GM11168 (cell line): ENCODE results near the gene PHF13.
"Not testable (repeated sequence)": the region's sequence is repeated elsewhere in the genome, so short reads cannot be mapped to it uniquely, and the experiment has no call there.

Experiments used
- in situ Hi-C: fragments of 300-500 bp; cut with MboI; formaldehyde crosslinking; loops from one replicate; pipeline ENCODE4 v1.12.0; 2022; ENCODE audit warnings: low sequenced_read_pairs; ENCODE audit not compliant: unreplicated experiment

The PHF13 gene

DNA sequence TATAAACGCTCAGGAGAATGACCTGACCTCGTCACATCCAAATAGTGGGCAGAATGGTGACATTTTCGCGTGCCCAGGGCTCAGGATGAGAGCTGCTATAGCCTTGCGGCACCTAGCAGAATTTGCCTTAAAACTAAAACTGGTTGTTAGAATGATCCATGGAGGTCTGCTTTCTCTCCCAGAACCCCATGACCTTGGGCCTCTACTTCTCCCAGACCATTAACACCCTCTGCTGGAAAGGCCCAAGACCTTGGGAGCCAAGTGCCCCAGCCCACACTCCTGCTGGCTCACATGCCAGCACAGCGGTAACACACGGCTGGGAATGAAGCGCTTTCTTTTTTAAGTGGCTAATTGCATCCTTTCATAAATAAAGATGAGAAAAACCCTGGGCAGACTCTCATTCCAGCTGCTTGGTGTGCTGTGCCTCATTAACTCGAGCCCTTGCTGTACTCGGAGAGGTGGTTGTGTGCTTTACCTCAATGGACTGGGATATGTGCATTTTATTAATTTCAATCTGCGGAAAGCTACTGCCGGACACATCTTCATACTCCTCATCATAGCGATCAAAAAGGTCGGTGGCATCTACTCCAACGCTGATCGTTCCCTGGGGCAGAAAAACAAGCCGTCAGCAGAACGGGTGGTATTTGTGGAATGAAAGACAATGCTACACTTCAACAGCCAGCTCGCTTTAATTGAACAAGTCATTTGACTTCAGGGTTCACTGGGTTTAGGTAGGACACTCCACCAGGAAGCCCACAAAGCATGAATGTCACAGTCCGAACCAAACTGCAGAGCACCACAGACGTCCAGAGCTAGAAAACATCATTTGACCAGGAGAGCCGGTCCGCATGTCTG is 40.1 kb downstream of the PHF13 start:
- in situ Hi-C loops, result no loop called here

DNA sequence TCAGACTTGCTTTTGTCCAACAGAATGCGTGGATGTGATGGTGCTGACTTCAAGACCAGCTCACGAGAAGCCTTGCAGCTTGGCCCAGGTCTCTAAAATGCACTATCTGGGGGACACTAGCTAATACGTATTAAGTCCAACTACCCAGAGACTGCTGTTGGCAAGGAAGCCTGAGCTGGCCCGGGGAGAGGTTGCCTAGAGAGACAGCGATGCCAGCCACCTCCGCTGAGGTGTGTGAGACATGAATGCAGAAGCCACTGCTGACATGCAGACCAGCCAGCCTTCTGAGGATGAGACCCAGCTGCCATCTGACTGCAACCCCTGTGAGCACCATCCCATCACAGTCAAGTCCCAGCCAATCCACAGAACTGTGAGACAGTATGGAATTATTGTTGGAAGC is 43.6 kb downstream of the PHF13 start:
- in situ Hi-C loops, result no loop called here

DNA sequence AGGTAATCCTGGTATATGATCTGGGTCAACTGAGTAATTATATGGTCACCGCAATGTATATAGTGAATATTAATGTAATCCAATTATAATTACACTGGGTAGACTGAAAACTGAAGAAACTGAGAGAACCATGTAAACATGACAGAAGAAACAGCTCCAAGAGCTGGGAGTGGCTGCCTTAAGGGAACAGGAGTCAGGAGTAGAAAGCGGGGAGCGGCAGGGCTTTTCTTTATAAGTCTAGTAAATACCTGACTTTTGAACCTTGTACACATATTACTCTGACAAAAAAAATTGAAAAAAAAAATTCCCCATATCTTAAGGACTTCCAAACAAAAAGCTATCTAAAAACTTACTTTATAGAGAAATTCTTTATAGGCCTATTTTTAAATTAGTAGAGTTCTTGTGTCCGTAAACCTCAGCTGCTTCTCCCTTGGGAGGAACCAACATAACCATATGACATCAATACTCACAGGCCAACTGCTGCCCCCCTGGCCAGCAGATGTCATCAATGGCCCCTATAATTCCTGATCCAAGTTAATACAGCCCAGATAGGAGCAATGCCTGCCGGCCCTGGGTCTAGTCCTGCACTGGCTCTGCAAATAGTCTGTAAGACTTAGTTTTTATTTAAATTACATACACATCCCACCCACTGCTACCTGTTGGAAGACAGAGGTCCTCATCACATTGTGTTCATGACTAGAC is 45.0 kb downstream of the PHF13 start:
- in situ Hi-C loops, result no loop called here

DNA sequence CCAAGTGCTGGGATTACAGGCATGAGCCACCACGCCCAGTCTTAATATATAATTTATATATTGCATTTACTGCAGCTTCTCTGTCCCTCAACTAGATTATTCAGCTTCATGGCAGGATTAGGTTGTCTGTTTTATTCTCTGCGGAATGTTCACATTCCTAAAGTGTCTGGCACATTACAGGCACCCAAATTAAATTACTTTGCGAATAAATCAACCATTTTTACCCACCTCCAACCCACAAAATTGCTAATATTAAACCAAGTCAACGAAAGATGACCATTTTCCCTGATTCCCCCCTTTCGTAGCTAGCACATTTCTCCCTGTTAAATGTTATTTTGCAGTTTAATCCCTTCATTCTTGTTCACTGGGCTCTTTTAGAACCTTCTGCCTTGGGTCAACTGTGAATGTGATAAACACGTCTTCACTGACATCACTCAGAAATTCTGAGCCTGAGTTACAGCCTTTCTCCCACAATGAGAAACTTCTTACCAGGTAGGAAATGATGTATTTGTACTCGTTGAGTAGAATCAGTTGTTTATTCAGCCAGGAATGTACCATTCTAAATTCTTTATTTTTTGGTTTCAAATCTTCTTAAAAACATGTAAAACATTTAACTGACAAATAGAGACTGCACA is 47.0 kb downstream of the PHF13 start:
- in situ Hi-C loops, result no loop called here

DNA sequence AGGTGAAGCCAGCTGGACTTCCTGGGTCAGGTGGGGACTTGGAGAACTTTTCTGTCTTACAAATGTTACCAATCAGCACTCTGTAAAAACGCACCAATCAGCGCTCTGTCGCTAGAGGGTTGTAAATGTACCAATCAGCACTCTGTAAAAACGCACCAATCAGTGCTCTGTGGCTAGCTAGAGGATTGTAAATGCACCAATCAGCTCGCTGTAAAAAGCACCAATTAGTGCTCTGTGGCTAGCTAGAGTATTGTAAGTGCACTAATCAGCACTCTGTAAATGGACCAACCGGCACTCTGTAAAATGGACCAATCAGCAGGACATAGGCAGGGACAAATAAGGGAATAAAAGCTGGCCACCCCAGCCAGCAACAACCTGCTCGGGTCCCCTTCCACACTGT is 48.9 kb downstream of the PHF13 start:
- in situ Hi-C loops, result not testable (repeated sequence)

DNA sequence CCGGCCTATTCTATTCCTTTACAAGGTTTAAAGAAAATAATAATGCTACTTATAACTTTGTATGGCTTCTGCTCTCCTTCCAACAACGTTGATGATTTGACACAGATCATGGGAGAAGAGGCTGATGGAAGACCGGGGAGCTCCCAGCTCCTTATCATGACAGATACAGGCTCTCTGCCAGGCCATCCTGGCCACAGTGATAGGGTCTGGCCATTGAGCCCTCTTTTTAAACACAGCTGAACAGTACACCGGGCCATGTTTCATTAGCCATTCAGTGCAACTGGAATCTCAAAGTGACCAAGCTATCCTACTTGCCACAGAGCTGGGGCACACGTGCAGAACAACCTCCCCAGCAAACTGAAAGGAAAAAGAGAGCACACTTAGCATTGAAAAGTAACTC is 53.2 kb downstream of the PHF13 start:
- in situ Hi-C loops, result no loop called here

DNA sequence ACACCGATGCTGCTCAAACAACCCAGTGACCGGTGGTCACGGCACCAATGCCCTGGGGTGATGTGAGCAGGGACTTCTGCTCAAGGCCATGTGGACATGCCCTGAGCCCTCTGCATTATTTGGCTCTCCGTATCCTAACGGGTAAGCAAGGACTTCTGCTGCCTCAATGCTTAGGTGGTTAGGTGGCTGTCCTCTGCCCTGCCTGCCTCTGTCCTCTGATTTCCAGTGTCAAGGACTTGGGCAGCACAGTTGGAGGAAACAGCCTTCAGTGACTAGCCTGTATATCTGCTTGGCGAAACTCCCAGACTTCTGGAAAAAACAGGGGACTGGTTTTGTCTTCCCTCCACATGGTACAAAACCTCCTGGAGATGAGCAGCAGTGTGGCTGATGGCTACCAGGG is 53.6 kb downstream of the PHF13 start:
- in situ Hi-C loops, result no loop called here

DNA sequence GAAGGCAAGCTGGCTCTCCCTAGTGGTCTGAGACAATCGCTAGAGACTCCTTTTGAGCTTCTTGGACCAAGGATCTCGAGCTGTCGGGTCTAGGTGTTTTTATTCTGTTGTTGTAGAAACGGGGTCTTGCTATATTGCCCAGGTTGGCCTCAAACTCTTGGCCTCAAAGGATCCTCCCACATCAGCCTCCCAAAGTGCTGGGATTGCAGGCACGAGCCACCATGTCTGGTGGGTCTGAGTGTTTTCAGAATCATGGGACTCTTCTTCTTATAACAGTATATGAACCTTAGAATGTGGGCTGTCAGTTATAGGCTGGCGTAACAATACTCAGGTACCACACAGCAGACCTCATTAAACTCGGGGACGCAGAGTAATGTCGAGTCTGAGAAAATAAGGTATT is 55.0 kb downstream of the PHF13 start:
- in situ Hi-C loops, result no loop called here

DNA sequence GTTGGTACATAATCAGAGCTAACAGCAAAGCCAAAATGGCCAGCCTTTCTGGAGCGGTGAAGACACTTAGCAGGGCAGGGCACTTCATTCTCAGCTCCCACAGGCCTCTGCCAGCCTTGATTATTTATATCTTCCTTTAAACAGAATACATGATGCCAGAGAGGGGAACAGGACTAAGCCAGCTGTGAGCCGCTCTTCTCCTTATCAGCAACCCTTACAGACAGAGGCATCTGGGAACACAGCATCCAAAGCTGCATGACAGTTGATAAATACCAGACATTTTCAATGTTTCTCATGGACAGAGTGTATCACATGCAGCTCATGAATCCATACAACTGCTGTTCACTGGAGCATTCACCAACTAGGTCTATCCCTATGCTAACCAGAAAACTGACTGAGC is 59.0 kb downstream of the PHF13 start:
- in situ Hi-C loops, result no loop called here
